Endothelial cell of umbilical vein (primary cell): ENCODE measurements around the gene MEI4. TPM values are rescaled to one million over a fixed set of nuclear protein-coding genes. Genes with fewer than 3 reads are reported as not detected.

Source experiments
- BruUV-seq: library from RNA; stranded (reverse); fragments of 400-500 nt; replicated peaks from 2 replicates; lab custom pipeline; 2021; lab: Mats Ljungman, UMichigan
- CTCF ChIA-PET: fragments of 300-600, 350-600 bp; sonication (Branson Sonifier 250); formaldehyde crosslinking; loops from one replicate; lab custom pipeline; 2021; ENCODE audit warnings: antibody characterized with exemption, inconsistent platforms; lab: Charles Lee
- POLR2A ChIA-PET: fragments of 300-600, 350-600 bp; sonication (Branson Sonifier 250); formaldehyde crosslinking; loops from one replicate; lab custom pipeline; 2021; ENCODE audit warnings: antibody characterized with exemption, inconsistent platforms; lab: Charles Lee
- DNase-seq: peaks from one replicate; pipeline ENCODE4 v3.0.0-alpha.2; 2011; ENCODE audit warnings: low read depth, low spot score
- FAIRE-seq: peaks from 2 replicates; lab custom pipeline; 2011; peaks lifted over from hg19 to GRCh38; lab: Jason Lieb, UNC
- H2AFZ ChIP-seq: 2 replicates; pipeline ENCODE4 v1.6.0; 2012; ENCODE audit warnings: low read depth, low read length, control low read depth, inconsistent platforms
- H3K27ac ChIP-seq: 2 replicates; pipeline ENCODE4 v1.5.1; 2011; ENCODE audit warnings: low read depth, mild to moderate bottlenecking, control low read depth, low read length, moderate library complexity; ENCODE audit not compliant: insufficient read depth
- H3K27me3 ChIP-seq, 2 experiments: 2 replicates each; pipeline versions ENCODE4 v1.6.0 to v1.6.1; 2011; ENCODE audit warnings: low read length in 2 of 2, mixed read lengths in 1 of 2; ENCODE audit not compliant: control insufficient read depth in 2 of 2, insufficient read depth in 2 of 2
- H3K36me3 ChIP-seq, 2 experiments: 2 replicates in 1 of 2; 3 replicates in 1 of 2; pipeline ENCODE4 v1.5.1; 2011; ENCODE audit warnings: low read length in 2 of 2, mild to moderate bottlenecking in 1 of 2, moderate library complexity in 1 of 2; ENCODE audit not compliant: control insufficient read depth in 2 of 2, insufficient read depth in 2 of 2; ENCODE audit errors: extremely low read depth in 1 of 2
- H3K4me1 ChIP-seq: 3 replicates; pipeline ENCODE4 v1.5.1; 2011; ENCODE audit warnings: mild to moderate bottlenecking, low read length; ENCODE audit not compliant: control insufficient read depth, insufficient read depth; ENCODE audit errors: extremely low read depth
- H3K4me2 ChIP-seq: 2 replicates; pipeline ENCODE4 v1.6.1; 2011; ENCODE audit warnings: low read length, control low read depth, mixed read lengths; ENCODE audit not compliant: insufficient read depth
- H3K4me3 ChIP-seq, 3 experiments: fragments of 200-600 bp in 1 of 3; sonication (generic), shearing (Covaris generic) in 1 of 3; replicated peaks in 1 of 3; 2 replicates each; pipeline ENCODE4 v1.5.1; 2011 to 2016; ENCODE audit warnings: control low read depth in 3 of 3, low read length in 3 of 3, mild to moderate bottlenecking in 2 of 3, inconsistent platforms in 1 of 3, low read depth in 1 of 3, moderate library complexity in 1 of 3; ENCODE audit not compliant: insufficient read depth in 1 of 3
- H3K79me2 ChIP-seq: 2 replicates; pipeline ENCODE4 v1.6.0; 2012; ENCODE audit warnings: low read length, inconsistent platforms; ENCODE audit not compliant: control insufficient read depth, insufficient read depth
- H3K9ac ChIP-seq: replicated peaks from 2 replicates; pipeline ENCODE3; 2011; ENCODE audit warnings: low read length, control low read depth; ENCODE audit not compliant: insufficient read depth; ENCODE audit errors: extremely low read depth
- H3K9me1 ChIP-seq: replicated peaks from 3 replicates; pipeline ENCODE4 v1.6.0; 2011; ENCODE audit warnings: mild to moderate bottlenecking, low read length; ENCODE audit not compliant: control insufficient read depth, insufficient read depth; ENCODE audit errors: extremely low read depth
- H3K9me3 ChIP-seq: replicated peaks from 2 replicates; pipeline ENCODE4 v1.5.1; 2012; ENCODE audit warnings: low read length, inconsistent platforms; ENCODE audit not compliant: control insufficient read depth, insufficient read depth
- H4K20me1 ChIP-seq: replicated peaks from 2 replicates; pipeline ENCODE3; 2011; ENCODE audit warnings: mild to moderate bottlenecking, low read length; ENCODE audit not compliant: control insufficient read depth, insufficient read depth; ENCODE audit errors: extremely low read depth
- EZH2 ChIP-seq: IDR thresholded peaks from 2 replicates; pipeline ENCODE4 v1.6.1; 2012; ENCODE audit warnings: borderline replicate concordance, low read depth, mild to moderate bottlenecking, moderate library complexity, low read length, inconsistent platforms; ENCODE audit not compliant: severe bottlenecking
- FOS ChIP-seq: IDR thresholded peaks from 2 replicates; pipeline ENCODE4 v1.6.1; 2011; ENCODE audit warnings: mild to moderate bottlenecking, low read length, moderate library complexity, borderline replicate concordance; ENCODE audit not compliant: insufficient read depth
- GATA2 ChIP-seq: IDR thresholded peaks from 2 replicates; pipeline ENCODE4 v1.7.0; 2011; ENCODE audit warnings: low read depth, mild to moderate bottlenecking, moderate library complexity, mixed read lengths, low read length; ENCODE audit not compliant: insufficient read length, insufficient read depth
- JUN ChIP-seq: IDR thresholded peaks from 2 replicates; pipeline ENCODE4 v1.6.1; 2011; ENCODE audit warnings: borderline replicate concordance, low read depth; ENCODE audit not compliant: insufficient read length, insufficient read depth
- MYC ChIP-seq: IDR thresholded peaks from one replicate; pipeline ENCODE4 v1.6.1; 2011; ENCODE audit warnings: mild to moderate bottlenecking, low read depth, low read length
- POLR2A ChIP-seq: IDR thresholded peaks from 2 replicates; pipeline ENCODE4 v1.6.1; 2012; ENCODE audit warnings: low read depth, mild to moderate bottlenecking, control low read depth, low read length
- POLR2AphosphoS5 ChIP-seq: IDR thresholded peaks from 2 replicates; pipeline ENCODE4 v1.6.1; 2012; ENCODE audit warnings: low read depth, mild to moderate bottlenecking, control low read depth, low read length, moderate library complexity; ENCODE audit not compliant: insufficient read depth
- dilution Hi-C: fragments of 300-500 bp; cut with MboI; formaldehyde crosslinking; loops from one replicate; pipeline ENCODE4 v1.15.0; 2019; ENCODE audit warnings: low sequenced_read_pairs; ENCODE audit not compliant: extremely low pct_ligation_motif_present
- intact Hi-C: fragments of 100-400 bp; cut with micrococcal nuclease; formaldehyde crosslinking; loops from one replicate; pipeline ENCODE4 v1.10.0; 2022
- polyA plus RNA-seq, 4 experiments: library from polyadenylated mRNA; depleted of rRNA in 3 of 4; stranded (reverse) in 3 of 4; unstranded in 1 of 4; fragments of >200 nt; gene quantifications; 2 replicates each; pipeline versions ENCODE4 v1.2.1 to v1.2.3, GENCODE V29; 2011 to 2012; ENCODE audit warnings: missing spikeins in 1 of 4
- total RNA-seq: library from RNA; stranded (reverse); gene quantifications from 2 replicates; pipeline ENCODE4 v1.2.3, GENCODE V29; 2021
- TF ChIP-seq, protein P1 (sequence below): IDR thresholded peaks from 2 replicates; pipeline ENCODE4 v1.6.1; 2011; ENCODE audit not compliant: insufficient read depth, insufficient read length
- TF ChIP-seq, protein P2 (sequence below), 2 donors: IDR thresholded peaks; 1 replicate in 1 of 2; 2 replicates in 1 of 2; pipeline ENCODE4 v1.5.1; 2011; ENCODE audit warnings: low read length in 2 of 2, mild to moderate bottlenecking in 2 of 2, moderate library complexity in 2 of 2, control low read depth in 1 of 2, inconsistent platforms in 1 of 2, low read depth in 1 of 2; ENCODE audit not compliant: insufficient read depth in 1 of 2; ENCODE audit errors: extremely low read depth in 1 of 2

Gene MEI4
- total and polyA plus RNA-seq, 2 donors (not counting 3 experiments of a cell fraction or from before 2014, with no cell fraction given) = not detected

DNA sequence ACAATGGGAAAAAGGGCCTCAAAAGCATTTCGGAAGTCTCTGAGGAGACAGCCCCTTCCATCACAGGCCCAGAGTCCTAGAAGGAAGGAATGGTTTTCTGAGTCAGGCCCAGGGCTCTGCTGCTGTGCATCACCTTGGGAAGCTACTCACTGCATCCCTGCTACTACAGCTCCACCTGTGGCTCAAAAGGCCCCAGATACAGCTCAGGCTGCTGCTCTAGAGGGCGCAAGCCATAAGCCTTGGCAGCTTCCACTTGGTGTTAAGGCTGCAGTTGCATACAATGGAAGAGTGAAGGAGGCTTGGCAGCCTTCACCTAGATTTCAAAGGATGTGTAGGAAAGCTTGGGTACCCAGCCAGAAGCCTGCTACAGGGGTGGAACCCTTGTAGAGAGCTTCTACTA lies 54.8 kb downstream of the MEI4 start:
- intact Hi-C loops (no loop called here), dilution Hi-C loops (no loop called here)
- CTCF ChIA-PET = interaction anchor here (1.6 kb wide), 1 partner anchor 1103 kb away, joined by 4 read pairs; no protein-coding TSS in a partner anchor
- FAIRE-seq (no peak), DNase-seq (no peak)
- H2AFZ ChIP-seq = no peak overlapping the region
- no peaks in the 10 kb centered on the region for H3K9me3 ChIP-seq
- no peaks in the 10 kb centered on the region for H3K36me3 ChIP-seq
- no peak overlapping the region for H3K9ac ChIP-seq
- no peak overlapping the region for H3K4me2 ChIP-seq
- H3K79me2 ChIP-seq = no peaks in the 10 kb centered on the region
- TF ChIP-seq FOS (no peak), MYC (no peak), JUN (no peak), POLR2AphosphoS5 (no peak), POLR2A (no peak), GATA2 (no peak), EZH2 (no peak)
- TF ChIP-seq, protein P1, sequence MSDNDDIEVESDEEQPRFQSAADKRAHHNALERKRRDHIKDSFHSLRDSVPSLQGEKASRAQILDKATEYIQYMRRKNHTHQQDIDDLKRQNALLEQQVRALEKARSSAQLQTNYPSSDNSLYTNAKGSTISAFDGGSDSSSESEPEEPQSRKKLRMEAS = no peak
- TF ChIP-seq, protein P2, sequence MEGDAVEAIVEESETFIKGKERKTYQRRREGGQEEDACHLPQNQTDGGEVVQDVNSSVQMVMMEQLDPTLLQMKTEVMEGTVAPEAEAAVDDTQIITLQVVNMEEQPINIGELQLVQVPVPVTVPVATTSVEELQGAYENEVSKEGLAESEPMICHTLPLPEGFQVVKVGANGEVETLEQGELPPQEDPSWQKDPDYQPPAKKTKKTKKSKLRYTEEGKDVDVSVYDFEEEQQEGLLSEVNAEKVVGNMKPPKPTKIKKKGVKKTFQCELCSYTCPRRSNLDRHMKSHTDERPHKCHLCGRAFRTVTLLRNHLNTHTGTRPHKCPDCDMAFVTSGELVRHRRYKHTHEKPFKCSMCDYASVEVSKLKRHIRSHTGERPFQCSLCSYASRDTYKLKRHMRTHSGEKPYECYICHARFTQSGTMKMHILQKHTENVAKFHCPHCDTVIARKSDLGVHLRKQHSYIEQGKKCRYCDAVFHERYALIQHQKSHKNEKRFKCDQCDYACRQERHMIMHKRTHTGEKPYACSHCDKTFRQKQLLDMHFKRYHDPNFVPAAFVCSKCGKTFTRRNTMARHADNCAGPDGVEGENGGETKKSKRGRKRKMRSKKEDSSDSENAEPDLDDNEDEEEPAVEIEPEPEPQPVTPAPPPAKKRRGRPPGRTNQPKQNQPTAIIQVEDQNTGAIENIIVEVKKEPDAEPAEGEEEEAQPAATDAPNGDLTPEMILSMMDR (IDR thresholded peaks at IDR 0.05; ENCODE audit: extremely low read depth in 1 of 2, insufficient read depth in 1 of 2, low read depth in 1 of 2, low read length in 2 of 2) = no peak
- H3K27me3 ChIP-seq = peaks cover 3% of the 10 kb centered on the region in 2 experiments
- POLR2A ChIA-PET = no interaction called here
- H4K20me1 ChIP-seq = no peaks in the 10 kb centered on the region
- no peaks in the 10 kb centered on the region for H3K9me1 ChIP-seq
- H3K27ac ChIP-seq = no peak overlapping the region
- H3K4me3 ChIP-seq = no peak overlapping the region
- BruUV-seq = no TSS peak
- H3K4me1 ChIP-seq = no peaks in the 10 kb centered on the region
